K562 (cell line): ENCODE measurements around the gene CBFA2T2.
"Not testable (repeated sequence)": the region's sequence is repeated elsewhere in the genome, so short reads cannot be mapped to it uniquely, and the experiment has no call there.

ENCODE experiments used
- MTA3 ChIP-seq: fragments of 450-650 bp; formaldehyde crosslinking; IDR thresholded peaks from 2 replicates; pipeline ENCODE4 v1.6.1; 2017; ENCODE audit warnings: mild to moderate bottlenecking, borderline replicate concordance
- ZNF3 ChIP-seq: fragments of 250-450 bp; sonication (Bioruptor Pico); IDR thresholded peaks from 2 replicates; pipeline ENCODE4 v1.5.0; 2021; ENCODE audit warnings: mild to moderate bottlenecking, moderate library complexity

GRCh38 chr20:33535717-33536116, 45.8 kb downstream of the CBFA2T2 start:
- not testable (repeated sequence) for TF ChIP-seq MTA3; ZNF3 (CRISPR knock-in tag)
